NCI-H2227 treated with DMSO at 0.1 percent for 48 hours (cell line): ENCODE measurements around the gene PTGES3.
"Not testable (repeated sequence)": the region's sequence is repeated elsewhere in the genome, so short reads cannot be mapped to it uniquely, and the experiment has no call there.

Experiments used
- DNase-seq: peaks from one replicate; lab custom pipeline; 2025; lab: John Stamatoyannopoulos, UW

Gene PTGES3

GRCh38 chr12:56657416-56658379 is 30.4 kb downstream of the PTGES3 start:
- no peak for DNase-seq

DNA sequence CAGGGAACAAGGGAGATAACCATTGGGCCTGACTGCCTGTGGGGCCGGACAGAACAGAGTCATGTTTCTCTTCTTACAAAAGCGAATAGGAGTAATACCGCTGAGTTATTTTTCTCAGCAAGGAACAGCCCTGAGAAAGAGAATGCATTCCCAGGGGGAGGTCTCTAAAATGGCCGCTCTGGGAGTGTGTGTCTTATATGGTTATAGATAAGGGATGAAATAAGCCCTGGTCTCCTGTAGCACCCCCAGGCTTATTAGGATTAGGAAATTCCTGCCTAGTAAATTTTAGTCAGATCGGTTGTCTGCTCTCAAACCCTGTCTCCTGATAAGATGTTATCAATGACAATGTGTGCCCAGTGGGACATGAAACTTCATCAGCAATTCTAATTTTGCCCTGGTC is 34.3 kb downstream of the PTGES3 start:
- not testable (repeated sequence) for DNase-seq

DNA sequence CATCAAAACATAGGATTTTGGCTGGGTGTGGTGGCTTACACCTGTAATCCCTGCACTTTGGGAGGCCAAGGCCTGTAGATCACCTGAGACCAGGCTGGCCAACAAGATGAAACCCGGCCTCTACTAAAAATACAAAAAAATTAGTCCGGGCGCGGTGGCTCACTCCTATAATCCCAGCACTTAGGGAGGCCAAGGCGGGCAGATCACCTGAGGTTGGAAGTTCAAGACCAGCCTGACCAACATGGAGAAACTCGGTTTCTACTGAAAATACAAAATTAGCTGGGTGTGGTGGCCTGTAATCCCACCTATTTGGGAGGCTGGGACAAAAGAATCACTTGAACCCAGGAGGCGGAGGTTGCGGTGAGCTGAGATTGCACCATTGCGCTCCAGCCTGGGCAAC is 40.1 kb downstream of the PTGES3 start:
- DNase-seq: not testable (repeated sequence)

GRCh38 chr12:56645717-56646446 is 42.2 kb downstream of the PTGES3 start, which contains the start of gene ATP5F1B:
TSS of gene ATP5F1B (minus strand) at chr12:56645984. CDS start at chr12:56645963, 21 bp downstream.
- peak; percentile 97 for DNase-seq

DNA sequence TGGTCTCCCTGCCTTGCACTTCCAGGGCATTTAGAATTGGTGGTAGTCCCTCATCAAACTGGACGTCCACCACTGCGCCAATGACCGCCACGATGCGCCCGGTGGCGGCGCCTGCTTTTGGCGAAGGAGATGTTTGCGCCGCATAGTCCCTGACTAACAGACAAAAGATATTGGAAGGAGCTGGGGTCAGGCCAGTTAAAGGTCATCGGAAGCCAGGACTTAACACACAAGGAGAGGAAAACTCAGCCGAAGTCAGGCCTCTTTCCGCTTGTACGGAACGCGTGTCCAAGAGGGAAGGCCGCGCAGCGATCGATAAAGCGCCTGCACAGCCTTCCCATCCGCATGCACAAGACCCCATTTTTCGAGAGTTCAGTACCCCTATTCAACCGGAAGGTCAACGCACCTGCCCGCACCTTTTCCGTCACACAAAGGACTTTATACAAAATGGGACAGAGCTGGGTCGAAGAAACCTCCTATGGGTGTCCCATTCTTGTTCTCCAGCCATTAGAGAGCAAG is 42.8 kb downstream of the PTGES3 start:
- DNase-seq: no peak

DNA sequence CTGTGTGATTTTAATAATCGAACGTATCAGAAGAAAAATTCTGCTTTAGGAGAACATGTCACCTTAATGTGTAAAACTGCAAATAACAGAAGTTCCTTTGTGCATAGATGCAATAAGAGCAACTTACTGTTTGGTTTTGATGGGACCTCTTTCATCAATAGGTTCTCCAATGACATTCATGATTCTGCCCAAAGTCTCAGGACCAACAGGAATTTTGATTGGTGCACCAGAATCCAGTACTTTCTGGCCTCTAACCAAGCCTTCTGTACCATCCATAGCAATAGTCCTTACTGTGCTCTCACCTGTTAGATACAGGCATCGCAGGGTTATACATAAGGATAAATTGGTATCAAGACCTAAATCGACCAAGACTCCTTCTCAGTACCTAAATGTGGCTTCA is 43.4 kb downstream of the PTGES3 start:
- DNase-seq: no peak

- no peak for DNase-seq
Measured at GRCh38 chr12:56641219-56641618, 46.9 kb downstream of the PTGES3 start.

DNA sequence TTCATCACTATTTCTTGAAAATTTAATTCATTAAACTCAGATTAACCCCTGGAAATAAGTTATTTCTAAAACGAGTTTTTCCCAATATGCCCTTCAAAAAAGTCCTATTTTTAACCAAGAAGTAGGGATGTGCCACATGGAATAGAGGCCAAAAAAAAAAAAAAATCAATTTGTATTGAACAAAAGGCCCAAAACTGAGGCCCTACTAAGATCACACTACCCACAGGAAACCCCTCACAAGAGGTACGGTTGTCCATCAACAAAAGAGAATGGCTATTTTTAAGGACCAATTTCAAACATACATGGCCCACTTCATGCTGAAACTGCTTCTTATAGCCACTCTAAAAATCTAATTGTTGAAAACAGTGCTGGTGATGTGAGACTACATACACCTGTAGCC is 50.5 kb downstream of the PTGES3 start:
- no peak for DNase-seq

DNA sequence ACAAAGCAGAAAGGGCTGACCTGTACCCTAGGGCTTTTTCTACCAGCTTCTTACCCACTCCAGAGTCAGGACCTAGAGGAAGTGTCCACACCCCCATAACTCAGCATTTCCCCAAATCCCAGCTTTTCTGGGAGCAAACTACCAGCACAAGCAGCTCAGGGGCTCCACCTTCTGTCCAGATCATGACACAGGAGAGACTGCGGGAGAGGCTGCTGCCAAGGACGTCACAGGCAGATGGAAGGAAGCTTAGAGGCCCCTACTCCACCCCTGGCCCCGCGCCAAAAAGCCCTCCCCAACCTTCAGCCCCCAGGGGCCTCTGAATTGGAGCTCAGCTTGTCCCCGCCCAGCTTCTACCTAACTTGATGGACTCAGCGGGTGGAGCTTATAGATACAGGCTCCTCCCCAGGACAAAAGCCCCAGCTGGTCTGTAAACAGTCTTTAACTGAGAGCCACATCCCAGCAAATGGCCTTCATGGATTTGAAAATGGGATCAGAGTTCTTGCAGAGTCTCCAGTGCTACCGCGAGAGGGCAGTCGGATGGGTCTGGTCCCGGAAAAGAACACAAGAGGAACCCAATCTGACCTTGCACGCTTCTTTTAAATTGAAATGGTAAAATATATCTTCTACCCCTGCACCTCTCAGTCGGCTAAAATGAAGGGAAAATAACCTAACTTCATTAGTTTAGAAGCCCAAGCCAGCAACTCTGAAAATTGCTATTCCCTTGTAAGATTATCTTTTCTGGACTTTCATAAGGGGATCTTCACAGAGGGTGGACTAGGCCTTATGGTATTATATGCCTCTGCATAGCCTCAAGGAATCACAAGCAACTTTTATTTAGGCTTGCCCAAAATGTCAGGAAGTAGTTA is 51.2 kb downstream of the PTGES3 start:
- DNase-seq: peak; percentile 94

- peak; percentile 49 for DNase-seq
Measured at GRCh38 chr12:56635806-56636674, 52.0 kb downstream of the PTGES3 start.

- peak; percentile 7 for DNase-seq
Measured at GRCh38 chr12:56634837-56635791, 53.0 kb downstream of the PTGES3 start.

DNA sequence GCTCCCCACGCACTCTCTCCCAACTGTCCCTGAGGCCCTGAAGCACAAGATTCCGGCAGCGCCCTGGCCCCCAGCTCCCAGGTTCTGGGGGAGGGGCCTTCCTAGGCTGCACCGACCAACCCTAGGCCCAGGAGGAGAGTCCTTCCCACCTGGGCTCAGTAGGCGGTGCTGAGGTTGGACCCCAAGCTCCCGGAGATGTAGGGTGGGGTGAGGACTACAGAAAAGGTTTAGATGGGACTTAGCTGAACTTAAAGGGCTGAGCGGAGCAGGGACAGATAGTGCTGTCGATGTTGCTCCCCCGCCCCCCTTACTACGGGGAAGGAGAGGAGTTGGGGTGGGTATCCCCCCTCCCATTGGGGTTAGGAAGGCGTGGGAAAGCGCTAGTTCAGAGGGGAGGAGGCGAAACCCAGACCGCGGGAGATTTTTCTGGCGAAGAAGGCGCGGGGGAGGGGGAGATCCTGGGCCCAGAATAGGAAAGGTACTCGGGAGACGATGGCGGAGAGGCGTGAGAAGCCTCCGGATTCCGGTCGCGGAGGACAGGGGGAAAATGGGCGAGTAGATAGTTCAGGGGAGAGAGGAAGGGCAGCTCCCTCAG is 53.7 kb downstream of the PTGES3 start:
- DNase-seq: peak; percentile 7

GRCh38 chr12:56633468-56634241 is 54.4 kb downstream of the PTGES3 start:
- DNase-seq: no peak

DNA sequence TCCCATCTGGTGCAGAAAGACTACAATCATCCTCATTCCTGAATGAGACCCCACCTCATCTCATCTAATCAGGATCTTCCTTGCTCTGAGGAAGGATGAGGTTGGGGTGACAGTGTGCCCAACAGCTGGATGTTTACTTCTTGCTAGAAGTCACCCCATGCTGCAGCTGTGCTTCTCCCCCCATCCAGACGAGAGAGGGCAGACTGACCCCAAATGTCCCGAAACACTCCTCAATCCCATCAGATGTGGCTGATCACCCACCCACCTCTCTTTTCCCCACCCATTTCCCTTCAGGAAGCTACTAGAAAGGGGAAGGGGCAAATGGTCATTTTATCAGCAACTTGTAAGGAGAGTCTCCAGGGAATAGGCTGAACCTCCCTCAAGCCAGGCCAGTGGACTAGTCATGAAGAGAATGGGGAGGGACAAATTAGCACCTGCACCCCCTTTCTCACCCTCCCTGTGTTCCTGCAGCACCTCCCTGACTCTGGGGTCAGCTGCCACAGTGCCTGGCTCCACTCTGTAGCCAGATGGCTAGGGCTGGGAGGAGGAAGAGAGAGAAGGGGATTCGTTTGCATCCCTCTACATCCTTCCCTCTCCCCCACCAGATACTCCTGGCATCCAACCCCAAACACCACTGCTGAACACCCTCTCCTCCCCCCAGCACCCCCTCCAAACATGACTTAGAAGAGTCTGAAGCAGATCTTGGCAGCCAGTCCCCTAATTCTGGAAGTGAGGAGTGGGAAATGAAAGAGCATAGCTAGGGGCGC is 55.2 kb downstream of the PTGES3 start:
- DNase-seq: no peak

DNA sequence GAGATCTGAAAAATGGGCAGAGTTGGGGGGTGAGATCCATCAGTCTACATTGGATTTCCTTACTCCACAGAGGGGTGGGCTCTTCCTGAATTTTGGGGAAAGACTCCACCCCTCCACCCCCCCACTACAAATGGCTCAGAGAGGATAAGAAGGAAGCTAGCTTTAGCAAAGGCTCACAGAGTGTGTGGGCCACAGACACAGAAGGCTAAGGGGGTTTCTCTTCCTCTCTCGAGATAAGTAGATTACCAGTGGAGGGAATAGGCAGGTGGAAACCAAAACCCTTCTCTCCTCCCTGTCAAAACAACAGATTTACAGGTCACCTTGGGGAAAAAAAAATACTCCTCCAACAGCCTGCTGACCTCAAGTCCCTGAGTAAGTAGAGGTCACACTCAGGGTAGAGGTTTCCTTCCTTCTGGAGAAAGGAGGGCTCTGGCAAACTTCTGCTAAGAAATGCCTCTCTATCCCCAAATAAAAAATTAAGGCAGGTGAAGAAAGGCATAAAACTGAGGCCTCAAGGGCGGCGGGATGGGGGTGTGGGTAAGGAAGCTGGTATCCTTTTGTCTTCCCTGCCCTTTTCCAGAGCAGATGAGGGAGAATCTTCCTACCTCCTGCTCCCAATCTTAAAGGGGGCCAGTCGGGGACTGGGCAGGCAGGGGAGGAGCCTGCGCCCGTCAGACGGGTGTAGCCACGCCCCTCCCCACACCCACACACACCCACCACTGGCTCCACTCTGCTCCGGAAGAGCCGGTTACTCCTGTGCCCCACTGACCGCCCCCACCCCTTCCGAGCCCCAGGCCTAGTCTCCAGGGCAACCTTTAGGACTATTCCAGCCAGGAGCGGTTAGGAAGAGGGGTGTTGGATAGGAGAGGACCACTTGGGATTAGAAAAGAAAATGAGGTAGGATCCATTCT is 56.0 kb downstream of the PTGES3 start:
- DNase-seq: peak; percentile 7

GRCh38 chr12:56630180-56630632 is 57.9 kb downstream of the PTGES3 start, which contains the start of gene BAZ2A:
TSS of gene BAZ2A (minus strand) at chr12:56630326. CDS start at chr12:56617530, 12,796 bp downstream.
- DNase-seq: peak; percentile 18
